Adrenal gland (tissue), 12 donors: ENCODE results near the gene PPME1. TPM values are rescaled to one million over a fixed set of nuclear protein-coding genes. Genes with fewer than 3 reads are reported as not detected.

Experiments used
- DNase-seq, 7 donors: peaks; one replicate each; pipeline ENCODE4 v3.0.0-alpha.2; 2019 to 2020
- H3K27ac ChIP-seq, 5 donors: fragments of 200-600 bp; sonication (generic) in 4 of 5; 1 replicate in 3 of 5; 2 replicates in 2 of 5; pipeline versions ENCODE4 v1.5.1 to v1.8.0; 2016 to 2020; ENCODE audit warnings: mild to moderate bottlenecking in 1 of 5
- H3K27me3 ChIP-seq: fragments of 200-600 bp; 2 replicates; pipeline ENCODE4 v1.8.0; 2021
- H3K36me3 ChIP-seq, 2 donors: fragments of 200-600 bp; replicated peaks in 1 of 2; 1 replicate in 1 of 2; 2 replicates in 1 of 2; pipeline versions ENCODE4 v1.5.1 to v1.8.0; 2018 to 2022
- H3K4me1 ChIP-seq, 2 donors: fragments of 200-600 bp; replicated peaks in 1 of 2; 1 replicate in 1 of 2; 2 replicates in 1 of 2; pipeline versions ENCODE4 v1.5.1 to v1.8.0; 2018 to 2021
- H3K4me3 ChIP-seq, 4 donors: fragments of 200-600 bp; sonication (generic) in 3 of 4; one replicate each; pipeline ENCODE4 v1.5.1; 2016 to 2018
- H3K9me3 ChIP-seq, 3 donors: fragments of 200-600 bp; sonication (generic) in 1 of 3; replicated peaks in 1 of 3; 1 replicate in 2 of 3; 2 replicates in 1 of 3; pipeline versions ENCODE4 v1.5.1 to v1.8.0; 2016 to 2021
- CTCF ChIP-seq, 6 experiments: fragments of 450-650 bp in 4 of 6; fragments of 200-600 bp in 2 of 6; sonication (generic) in 1 of 6; IDR thresholded peaks; 1 replicate in 5 of 6; 2 replicates in 1 of 6; pipeline versions ENCODE4 v1.5.1 to v1.8.0; 2016 to 2021; ENCODE audit warnings: antibody characterized with exemption in 6 of 6, mild to moderate bottlenecking in 2 of 6, moderate library complexity in 1 of 6
- POLR2A ChIP-seq, 2 donors: fragments of 450-650 bp; IDR thresholded peaks; one replicate each; pipeline ENCODE4 v1.6.1; 2017; ENCODE audit warnings: antibody characterized with exemption in 2 of 2, mild to moderate bottlenecking in 2 of 2, moderate library complexity in 1 of 2
- WGBS, 4 donors: extraction: QIAGEN DNeasy Blood & Tissue Kit in 2 of 4; methylation state at CpG; one replicate each; pipeline versions ENCODE4 v1.1.5 to v1.1.7; 2013 to 2017; 5-methylcytosine and 5-hydroxymethylcytosine counted together
- intact Hi-C, 2 donors: fragments of 100-400 bp; cut with DNase I; formaldehyde crosslinking; loops; one replicate each; pipeline versions ENCODE4 v1.14.1 to v1.15.0; 2022 to 2023
- polyA plus RNA-seq, 3 donors: library from polyadenylated mRNA; stranded (reverse); fragments of 200-250 nt in 2 of 3; fragments of 350-450 nt in 1 of 3; fragmentation: Illumina TruSeq in 1 of 3; extraction: RNeasy Lipid Tissue Mini Kit (QIAGEN cat#74804) in 1 of 3; gene quantifications; one replicate each; pipeline ENCODE4 v1.2.3, GENCODE V29; 2013 to 2014
- total RNA-seq, 9 donors: library from RNA; depleted of rRNA in 4 of 9; stranded (reverse); fragments of >200 nt in 4 of 9; fragments of 120-200 nt in 1 of 9; fragmentation: NEBNext Ultra II Directional in 1 of 9; extraction: Animal tissue kit (Norgen Biotek cat#: 25700) in 1 of 9; gene quantifications; one replicate each; pipeline versions ENCODE4 v1.1.0 to v1.2.4, GENCODE V29; 2013 to 2023
- donor health status: healthy with polysubstance abuse.
- donor health status: Bipolar disorder and iron deficiency.
- donor health status: DM: yes; HTN: yes; CAD: no.
- donor health status: DM: no; HTN: no; CAD: no.
- donor health status: DM: no; HTN: no; CAD: no.
- donor health status: DM: yes; HTN: yes; CAD: no.

Gene PPME1
- total and polyA plus RNA-seq, 12 donors, result 29.6 to 71.6 (median 48.2) TPM

- no peak for TF ChIP-seq CTCF (IDR thresholded peaks at IDR 0.05)
- TF ChIP-seq POLR2A (IDR thresholded peaks at IDR 0.05), result no peak
- Histone ChIP-seq H3K4me3 (no peak overlapping the region), H3K27me3 (no peaks in the 10 kb centered on the region), H3K36me3 (no peaks in the 10 kb centered on the region), H3K9me3 (no peaks in the 10 kb centered on the region), H3K4me1 (peaks cover 0 to 9% of the 10 kb centered on the region in 2 donors), H3K27ac (no peak overlapping the region)
- intact Hi-C loops, result no loop called here
- WGBS, 4 donors, result 92 to 99% (median 95%) methylated on average over 2 of the region's 2 CpGs
- no peak for DNase-seq
Measured at GRCh38 chr11:74196781-74197486, 25.8 kb downstream of the PPME1 start.

- 93 to 99% (median 95%) methylated on average over 2 of the region's 2 CpGs for WGBS, 4 donors
- TF ChIP-seq POLR2A (IDR thresholded peaks at IDR 0.05) (no peak), CTCF (IDR thresholded peaks at IDR 0.05) (no peak)
- intact Hi-C loops, result no loop called here
- peaks cover 0 to 7% of the 10 kb centered on the region in 2 donors for H3K36me3 ChIP-seq
- no peaks in the 10 kb centered on the region for H3K27me3 ChIP-seq
- H3K4me3 ChIP-seq, result no peak overlapping the region
- H3K27ac ChIP-seq, result no peak overlapping the region
- H3K9me3 ChIP-seq, result no peaks in the 10 kb centered on the region
- no peak for DNase-seq
- H3K4me1 ChIP-seq, result peaks cover 0 to 4% of the 10 kb centered on the region in 2 donors
Measured at GRCh38 chr11:74203966-74204365, 32.9 kb downstream of the PPME1 start.

- DNase-seq, result no peak
- no peak overlapping the region for H3K4me3 ChIP-seq
- WGBS, 4 donors, result 95 to 100% (median 98%) methylated on average over 1 of the region's 1 CpG
- intact Hi-C loops, result no loop called here
- H3K4me1 ChIP-seq, result peaks cover 0 to 4% of the 10 kb centered on the region in 2 donors
- no peaks in the 10 kb centered on the region for H3K9me3 ChIP-seq
- H3K27ac ChIP-seq, result no peak overlapping the region
- H3K36me3 ChIP-seq, result peaks cover 0 to 14% of the 10 kb centered on the region in 2 donors
- no peak for TF ChIP-seq CTCF (IDR thresholded peaks at IDR 0.05)
- no peak for TF ChIP-seq POLR2A (IDR thresholded peaks at IDR 0.05)
- no peaks in the 10 kb centered on the region for H3K27me3 ChIP-seq
Measured at GRCh38 chr11:74204701-74205100, 33.6 kb downstream of the PPME1 start.

DNA sequence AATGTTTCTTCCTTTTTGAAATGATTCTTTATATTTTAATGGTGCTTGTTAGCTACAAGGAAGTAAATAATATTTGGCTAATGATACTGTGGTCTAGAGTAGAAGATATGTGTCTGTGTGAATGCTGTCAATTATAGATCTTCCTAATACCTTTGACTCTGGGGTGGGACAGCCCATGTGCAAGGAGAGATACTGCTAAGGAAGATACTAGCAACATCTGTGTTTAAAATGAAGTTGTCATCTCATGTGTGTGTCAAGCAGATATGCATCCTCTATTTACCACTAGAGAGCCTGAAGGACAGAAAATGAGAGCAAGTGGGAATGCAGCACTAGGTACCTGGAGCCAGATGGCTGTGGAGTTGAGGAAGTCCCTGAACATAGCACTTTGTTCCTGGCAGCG is 34.1 kb downstream of the PPME1 start:
- Histone ChIP-seq H3K4me3 (no peak overlapping the region), H3K27me3 (no peaks in the 10 kb centered on the region), H3K4me1 (peaks cover 0 to 4% of the 10 kb centered on the region in 2 donors), H3K9me3 (no peaks in the 10 kb centered on the region), H3K27ac (no peak overlapping the region), H3K36me3 (peaks cover 0 to 17% of the 10 kb centered on the region in 2 donors)
- DNase-seq, result no peak
- TF ChIP-seq POLR2A (IDR thresholded peaks at IDR 0.05) (no peak), CTCF (IDR thresholded peaks at IDR 0.05) (no peak)
- intact Hi-C loops, result no loop called here
- 89 to 100% (median 95%) methylated on average over 1 of the region's 1 CpG for WGBS, 4 donors
